ENCODE data around the gene RAVER2.
"Not testable (repeated sequence)": the region's sequence is repeated elsewhere in the genome, so short reads cannot be mapped to it uniquely, and the experiment has no call there.

The RAVER2 gene

DNA sequence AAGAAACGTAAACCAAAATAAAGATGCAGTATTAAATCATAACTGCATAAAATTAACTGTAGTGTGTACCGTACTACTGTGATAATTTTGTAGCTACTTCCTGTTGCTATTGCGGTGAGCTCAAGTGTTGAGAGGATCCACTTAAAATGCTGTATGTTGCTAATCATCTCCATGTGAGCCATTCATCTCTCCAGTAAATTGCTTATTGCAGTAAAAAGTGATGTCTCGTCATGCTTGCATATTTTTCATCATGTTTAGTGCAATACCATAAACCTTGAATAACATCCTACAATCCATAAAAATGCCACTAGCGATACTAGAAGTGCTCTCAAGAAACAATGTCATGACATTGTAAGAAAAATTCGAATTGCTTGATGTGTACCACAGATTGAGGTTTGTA, 66.3 kb downstream of the RAVER2 start:
- no peak for DNase-seq (ENCODE audit: low spot score)

DNA sequence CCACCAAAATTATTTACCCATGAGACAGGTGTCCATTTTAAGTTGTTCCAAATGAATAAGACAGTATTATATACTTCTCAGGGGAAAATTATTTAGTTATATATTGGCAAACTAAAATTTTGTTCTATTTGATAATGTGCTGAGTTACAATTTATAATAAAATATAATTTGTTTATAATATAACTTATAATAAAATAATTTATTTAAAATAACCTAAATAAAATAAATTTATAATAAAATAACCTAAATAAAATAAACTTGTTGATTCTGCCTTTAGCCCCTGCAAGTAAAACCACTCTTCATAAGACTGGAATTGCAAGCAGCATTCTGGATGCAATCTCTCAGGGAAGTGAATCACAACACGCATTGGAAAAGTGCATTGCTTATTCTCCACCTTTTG, 69.6 kb downstream of the RAVER2 start:
- DNase-seq (ENCODE audit: low spot score) = no peak

GRCh38 chr1:64817364-64817763, 72.5 kb downstream of the RAVER2 start:
- DNase-seq (ENCODE audit: low spot score) = not testable (repeated sequence)

- DNase-seq (ENCODE audit: low spot score) = not testable (repeated sequence)
These were observed 75.7 kb downstream of the RAVER2 start for GRCh38 chr1:64820572-64820971.

DNA sequence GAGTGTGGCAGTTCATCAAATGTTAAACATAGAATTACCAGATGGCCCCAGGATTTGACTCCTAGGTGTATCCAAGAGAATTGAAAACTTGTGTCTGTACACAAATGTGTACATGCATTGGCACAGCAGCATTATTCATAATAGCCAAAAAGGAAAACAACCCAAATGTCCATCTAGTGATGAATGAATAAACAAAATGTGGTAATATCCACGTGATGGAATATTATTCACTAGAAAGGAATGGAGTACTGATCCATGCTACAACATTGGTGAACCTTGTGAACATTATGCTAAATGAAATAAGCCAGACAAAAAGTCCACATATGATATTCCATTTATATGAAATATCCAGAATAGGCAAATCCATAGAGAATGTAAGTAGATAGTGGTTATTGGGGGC, 77.7 kb downstream of the RAVER2 start:
- no peak for DNase-seq (ENCODE audit: low spot score)

DNA sequence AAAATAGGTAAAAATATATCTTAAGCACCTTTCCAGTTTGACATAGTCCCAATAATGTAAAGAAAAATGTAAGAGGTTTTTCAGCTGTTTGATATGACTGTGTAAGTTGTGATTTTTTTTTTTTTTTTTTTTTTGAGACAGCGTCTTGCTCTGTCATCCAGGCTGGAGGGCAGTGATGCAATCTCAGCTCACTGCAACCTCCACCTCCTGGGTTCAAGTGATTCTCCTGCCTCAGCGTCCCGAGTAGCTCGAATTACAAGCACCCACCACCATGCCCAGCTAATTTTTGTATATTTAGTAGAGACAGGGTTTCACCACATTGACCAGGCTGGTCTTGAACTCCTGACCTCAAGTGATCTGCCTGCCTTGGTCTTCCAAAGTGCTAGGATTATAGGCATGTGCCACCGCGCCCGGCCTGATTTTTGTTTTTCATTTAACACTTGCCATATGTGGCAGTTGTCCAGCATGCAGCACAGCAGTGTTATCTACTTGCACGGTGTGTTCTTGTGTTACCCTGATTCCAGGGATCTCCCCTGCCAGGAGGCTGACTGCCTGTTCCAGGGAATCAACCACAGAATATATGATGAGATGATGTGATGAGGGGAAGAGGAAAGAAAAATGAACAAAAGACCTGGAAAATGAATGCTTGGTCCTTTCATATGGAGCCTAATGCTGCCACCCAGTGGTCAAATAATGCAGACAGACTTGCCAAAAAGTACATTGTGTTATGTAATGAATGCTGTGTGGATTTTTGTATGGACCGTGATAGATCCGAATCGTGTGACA, 79.0 kb downstream of the RAVER2 start:
- peak; percentile 74 for DNase-seq (ENCODE audit: low spot score)

GRCh38 chr1:64826991-64827390, 82.1 kb downstream of the RAVER2 start:
- no peak for DNase-seq (ENCODE audit: low spot score)

DNA sequence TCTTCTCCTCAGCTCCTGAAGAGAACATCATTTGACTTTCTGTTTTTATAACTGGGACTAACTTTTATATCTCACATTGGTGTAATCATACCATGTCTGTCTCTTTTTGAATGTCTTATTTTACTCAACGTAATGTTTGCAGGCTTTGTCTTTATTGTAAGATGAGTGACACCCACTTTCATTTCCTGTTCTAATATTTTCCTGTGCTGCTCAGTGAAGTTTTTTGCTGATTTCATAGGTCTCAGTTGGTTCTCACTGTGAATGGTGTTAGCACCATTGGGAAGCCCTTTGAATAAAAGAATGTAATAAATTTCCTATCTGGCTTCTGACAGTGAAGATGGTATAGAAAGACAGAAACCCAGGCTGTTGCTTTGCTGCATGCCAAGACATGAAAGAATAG, 84.0 kb downstream of the RAVER2 start:
- no peak for DNase-seq (ENCODE audit: low spot score)

DNA sequence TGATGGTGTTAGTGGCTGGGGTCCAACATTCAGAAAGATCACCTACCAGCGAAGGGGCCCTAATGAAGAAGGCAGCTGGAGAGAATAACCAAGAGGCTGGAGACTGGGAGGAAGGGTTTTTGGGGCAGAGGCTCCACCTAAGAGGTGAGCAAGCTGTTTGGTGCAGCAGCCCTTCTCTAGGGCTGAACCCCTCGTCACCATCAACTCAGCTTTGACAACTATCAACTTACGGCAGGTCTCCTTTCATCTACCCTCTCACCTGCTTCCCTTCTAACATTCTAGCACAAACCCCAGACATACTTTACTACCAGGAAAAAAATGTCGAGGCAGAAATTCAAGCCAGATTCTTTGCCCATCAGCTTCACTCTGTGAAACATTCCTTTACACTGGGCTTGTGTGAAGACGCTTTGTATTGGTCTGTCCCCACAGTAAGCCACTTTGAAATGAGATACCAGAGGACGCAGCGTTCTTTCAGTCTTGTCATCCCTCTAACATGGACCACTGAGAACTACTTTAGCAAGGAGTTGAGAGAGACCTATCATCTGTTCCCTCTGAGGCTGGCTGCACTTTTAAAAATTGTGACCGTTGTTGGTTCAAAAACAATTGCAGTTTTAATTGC, 84.6 kb downstream of the RAVER2 start:
- no peak for DNase-seq (ENCODE audit: low spot score)

DNA sequence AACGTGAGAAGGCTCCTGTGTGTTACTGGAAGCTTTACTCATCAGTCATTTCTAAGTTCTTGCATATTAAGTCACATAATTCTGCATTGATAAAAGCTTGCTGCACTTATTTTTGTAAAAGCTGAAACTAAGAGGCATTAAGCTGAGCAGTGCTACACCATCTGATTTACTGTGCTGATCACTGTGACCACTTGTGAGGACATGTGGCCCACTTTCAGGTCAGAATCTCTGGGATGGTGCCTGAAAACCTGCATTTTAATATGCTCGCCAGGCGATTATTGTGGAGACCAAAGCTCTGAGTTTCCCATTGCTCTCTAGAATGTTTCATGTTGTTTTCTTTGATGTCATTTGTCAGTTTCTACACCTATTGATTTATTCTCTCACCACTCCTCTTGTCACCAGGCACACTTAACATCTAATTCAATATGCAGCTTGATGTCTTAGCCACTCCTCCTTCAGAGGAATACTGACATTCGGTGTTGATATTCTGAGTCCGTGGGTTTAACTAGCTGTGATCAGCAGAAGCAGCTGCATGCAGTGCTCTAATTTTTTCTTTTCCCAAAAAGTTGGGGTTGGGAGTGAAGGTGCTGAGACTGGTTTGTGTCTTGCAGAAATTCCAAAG, 85.3 kb downstream of the RAVER2 start:
- DNase-seq (ENCODE audit: low spot score) = no peak

- no peak for DNase-seq (ENCODE audit: low spot score)
These were observed 89.9 kb downstream of the RAVER2 start for GRCh38 chr1:64834734-64835133.

GRCh38 chr1:64836802-64837201, 91.9 kb downstream of the RAVER2 start:
- no peak for DNase-seq (ENCODE audit: low spot score)

DNA sequence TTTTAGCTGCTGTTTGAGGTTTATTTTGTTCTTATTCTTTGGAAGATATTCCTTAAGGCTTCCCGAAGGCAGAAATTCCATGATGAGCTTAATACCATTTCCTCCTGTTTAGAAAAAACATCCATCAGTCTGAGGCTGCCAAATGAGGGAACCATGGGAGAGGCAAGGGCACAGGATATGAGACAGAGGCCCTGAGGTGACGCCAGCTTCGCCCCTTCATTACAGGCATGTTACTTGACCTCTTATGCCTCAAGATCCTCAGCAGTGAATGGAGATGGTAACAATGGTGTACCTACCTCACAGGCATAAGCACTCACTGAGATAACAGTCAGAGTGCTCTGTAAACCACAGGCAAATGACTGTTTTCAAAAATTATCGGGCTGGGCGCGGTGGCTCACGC, 93.6 kb downstream of the RAVER2 start:
- DNase-seq (ENCODE audit: low spot score) = no peak

DNA sequence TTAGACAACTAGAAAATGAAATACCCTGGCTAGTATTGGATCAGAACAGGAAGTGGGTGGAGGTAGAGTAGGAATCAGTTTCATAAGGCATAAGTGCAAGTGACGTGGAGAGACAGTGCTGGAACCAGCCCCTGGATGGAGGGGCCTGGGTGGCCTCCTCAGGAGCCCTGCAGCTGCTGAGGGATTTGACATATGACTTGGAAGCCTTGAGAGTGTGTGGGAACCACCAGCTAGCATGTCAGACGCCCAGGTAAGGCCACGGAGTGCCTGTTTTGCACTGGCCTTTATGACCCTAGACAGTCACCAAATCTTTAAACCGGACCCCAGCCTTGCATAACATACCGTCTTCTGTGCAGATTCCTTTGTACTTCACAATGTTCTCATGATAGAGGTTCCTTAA, 94.4 kb downstream of the RAVER2 start:
- DNase-seq (ENCODE audit: low spot score) = no peak

GRCh38 chr1:64839732-64840405, 95.0 kb downstream of the RAVER2 start:
- DNase-seq (ENCODE audit: low spot score) = no peak

DNA sequence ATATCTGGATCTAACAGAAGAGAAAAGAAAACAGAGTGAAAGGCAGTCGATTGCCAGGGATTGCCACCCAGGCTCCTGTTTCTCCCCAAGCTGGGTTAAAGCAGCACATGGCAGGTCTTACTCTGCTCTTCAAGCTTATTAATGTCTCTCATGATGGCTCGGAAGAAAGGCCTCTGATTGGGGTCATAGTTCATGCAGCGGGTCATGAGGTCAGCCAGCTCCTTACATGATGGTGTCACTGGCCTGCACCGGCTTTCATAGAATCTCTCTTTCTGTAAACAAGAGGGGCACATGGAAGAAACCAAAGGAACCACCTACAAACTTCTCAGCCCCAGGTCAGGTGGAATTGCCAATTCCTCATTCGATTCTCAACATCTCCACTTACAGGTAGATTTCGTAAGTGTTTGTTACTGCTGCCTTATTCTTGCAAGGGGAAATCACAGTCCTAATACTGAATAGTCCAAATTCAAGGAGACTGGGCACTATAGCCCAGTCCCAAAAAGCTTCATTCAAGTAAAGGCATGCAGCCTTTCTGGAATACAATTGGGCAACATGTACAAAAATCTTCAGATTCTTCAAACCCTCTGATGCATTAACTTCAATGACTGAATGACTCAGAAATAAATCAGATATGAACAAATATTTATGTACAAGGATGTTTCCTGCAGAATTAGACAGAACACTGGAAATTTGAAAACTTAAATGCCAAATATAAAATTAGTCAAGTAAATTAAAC, 96.6 kb downstream of the RAVER2 start:
- DNase-seq (ENCODE audit: low spot score) = no peak

DNA sequence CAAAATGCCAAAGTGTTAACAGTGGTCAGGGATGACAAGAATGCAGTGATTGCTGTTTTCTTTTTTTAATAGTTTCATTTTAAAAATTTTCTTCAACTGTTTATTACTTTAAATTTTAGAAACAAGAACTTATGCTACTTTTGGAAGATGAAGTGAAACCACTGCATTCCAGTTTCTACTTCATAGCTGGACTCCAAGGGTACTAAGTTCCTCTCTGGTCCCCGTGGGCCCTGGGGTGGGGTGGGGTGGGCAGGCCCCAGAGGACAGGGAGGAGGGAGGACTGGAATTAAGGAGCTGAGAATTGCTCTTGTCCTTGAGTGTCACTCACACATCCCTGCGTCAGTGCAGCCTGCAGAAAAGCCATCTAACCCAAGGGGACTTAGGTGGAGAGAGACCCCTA, 97.3 kb downstream of the RAVER2 start:
- no peak for DNase-seq (ENCODE audit: low spot score)

DNA sequence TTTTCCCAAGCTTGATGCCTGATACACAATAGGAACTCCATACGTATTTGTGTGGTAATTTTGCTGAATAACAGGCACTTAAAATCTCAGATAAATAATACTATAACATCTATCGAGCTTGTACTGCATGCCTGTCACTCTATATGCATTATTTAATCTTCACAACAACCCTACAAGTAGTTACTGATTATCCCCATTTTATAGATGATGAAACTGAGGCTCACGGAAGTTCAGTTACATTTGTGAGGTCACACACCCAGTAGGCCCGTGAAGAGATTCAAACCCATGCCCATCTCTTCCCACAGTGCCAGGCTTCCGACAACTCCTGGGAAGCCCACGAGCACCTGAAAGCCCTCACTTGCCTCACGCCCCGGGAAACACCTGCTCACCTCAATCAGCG, 98.8 kb downstream of the RAVER2 start:
- DNase-seq (ENCODE audit: low spot score) = no peak

GRCh38 chr1:64844175-64844574, 99.3 kb downstream of the RAVER2 start:
- no peak for DNase-seq (ENCODE audit: low spot score)

- DNase-seq (ENCODE audit: low spot score) = no peak
These were observed 99.7 kb downstream of the RAVER2 start for GRCh38 chr1:64844609-64845008.

DNA sequence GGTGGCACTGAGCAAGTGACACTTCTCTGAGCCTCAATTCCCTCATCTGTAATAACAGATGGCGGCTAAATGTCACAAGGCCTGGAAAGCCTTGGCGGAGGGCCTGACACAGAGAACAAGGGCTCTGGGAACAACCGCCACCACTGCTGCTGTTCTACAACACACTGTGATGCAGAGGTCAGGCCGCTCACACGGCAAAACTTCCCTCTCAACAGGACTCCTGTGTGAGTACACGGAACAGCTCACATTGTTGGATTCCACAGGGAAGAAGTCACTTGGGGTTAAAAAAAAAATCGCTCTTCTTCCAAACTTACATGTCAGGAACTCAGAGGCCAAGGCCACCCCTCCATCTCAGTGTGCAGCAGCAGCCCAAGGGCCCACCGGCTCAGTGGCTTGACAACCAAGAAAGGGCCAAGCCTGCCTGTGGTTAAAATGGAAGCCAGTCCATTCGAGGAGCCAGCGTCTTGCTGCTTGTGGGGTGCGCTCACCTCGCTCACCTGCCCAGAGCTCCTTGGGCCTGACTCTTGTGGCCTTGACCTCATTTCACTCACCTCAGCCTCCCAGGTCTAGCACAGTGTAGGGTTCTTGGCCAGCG, 101.1 kb downstream of the RAVER2 start:
- DNase-seq (ENCODE audit: low spot score) = no peak

Data from SK-N-DZ (cell line).